NCI-H748 treated with DMSO at 0.1 percent for 48 hours (cell line): ENCODE results near the gene NCAM1.
A peak's percentile ranks its signal among the peaks of the same experiment; 100 is the strongest.
"Not testable (repeated sequence)": the region's sequence is repeated elsewhere in the genome, so short reads cannot be mapped to it uniquely, and the experiment has no call there.

ENCODE experiments used
- DNase-seq: peaks from one replicate; lab custom pipeline; 2025; lab: John Stamatoyannopoulos, UW

Gene NCAM1

DNA sequence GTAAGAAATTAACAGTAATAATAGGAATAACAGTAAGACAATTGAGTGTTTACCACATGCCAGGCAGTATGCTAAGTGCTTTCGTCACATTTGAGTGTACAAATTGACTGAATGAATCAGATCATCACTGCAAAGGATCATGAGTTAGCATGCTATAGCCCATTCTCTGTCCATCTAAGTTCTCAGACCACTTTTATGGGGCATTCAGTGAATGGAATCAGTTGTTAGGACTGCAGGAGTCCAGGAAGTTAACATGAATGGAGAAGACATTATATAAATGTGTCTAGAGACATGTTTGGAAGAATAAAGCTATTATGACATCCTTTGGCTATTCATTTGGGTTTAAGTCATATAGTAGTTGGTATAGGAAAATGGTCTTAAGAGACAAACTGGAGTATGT lies 59.9 kb downstream of the NCAM1 start:
- no peak for DNase-seq

DNA sequence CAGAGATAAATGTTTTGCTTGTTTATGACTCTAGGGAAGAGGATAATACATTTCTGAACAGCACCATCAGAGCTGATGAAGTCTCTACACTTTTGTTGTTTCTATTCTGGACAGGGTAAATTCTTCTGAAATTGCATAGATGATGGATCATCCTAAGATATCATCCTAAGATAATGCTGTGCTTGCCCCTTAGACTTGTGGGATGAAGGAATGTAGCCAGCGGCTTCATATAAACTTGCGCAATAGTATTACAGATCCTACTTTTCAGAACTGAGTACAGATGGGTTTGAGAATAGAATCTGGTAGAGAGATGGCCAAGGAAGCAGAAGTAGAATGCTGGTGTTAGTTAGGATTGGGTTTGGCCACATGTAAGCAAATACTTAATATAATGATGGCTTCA lies 61.0 kb downstream of the NCAM1 start:
- no peak for DNase-seq

DNA sequence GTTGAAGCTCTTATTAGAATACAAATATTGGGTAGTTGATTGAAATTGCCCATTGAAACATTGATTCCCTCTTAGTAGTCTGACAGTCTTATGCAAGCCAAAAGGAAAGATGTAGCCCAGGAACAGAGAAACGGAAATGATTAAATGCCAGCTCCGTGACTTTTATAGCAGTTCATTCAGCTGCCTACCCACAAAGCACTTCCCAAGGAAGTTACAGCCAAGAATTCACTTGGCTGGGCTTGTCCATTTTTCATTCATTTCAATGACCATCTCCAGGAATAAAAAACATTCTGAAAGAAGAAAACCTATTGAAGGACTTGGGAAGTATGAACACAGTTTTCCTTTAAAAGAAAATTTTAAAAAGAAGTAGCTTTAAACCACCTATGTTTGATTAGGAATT lies 62.0 kb downstream of the NCAM1 start:
- no peak for DNase-seq

DNA sequence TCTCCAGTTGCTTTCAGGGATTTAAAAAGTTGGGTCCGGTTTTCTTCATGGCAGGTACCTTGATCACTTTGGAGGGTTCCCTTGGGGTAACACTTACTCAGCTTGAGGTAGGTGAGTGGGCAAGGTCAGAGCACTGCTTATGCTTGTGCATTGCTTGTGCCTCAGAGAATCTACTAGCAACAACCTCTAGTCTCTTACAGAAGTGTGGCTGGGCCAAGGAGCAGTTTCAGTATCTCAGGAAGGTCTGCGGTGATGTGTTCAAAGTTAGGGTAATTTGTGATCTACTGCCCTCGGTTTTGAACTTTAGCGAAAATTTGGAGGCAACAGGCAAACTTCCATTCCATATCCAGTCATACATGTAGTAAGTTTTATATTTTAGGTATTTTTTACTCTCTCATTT lies 62.8 kb downstream of the NCAM1 start:
- no peak for DNase-seq

DNA sequence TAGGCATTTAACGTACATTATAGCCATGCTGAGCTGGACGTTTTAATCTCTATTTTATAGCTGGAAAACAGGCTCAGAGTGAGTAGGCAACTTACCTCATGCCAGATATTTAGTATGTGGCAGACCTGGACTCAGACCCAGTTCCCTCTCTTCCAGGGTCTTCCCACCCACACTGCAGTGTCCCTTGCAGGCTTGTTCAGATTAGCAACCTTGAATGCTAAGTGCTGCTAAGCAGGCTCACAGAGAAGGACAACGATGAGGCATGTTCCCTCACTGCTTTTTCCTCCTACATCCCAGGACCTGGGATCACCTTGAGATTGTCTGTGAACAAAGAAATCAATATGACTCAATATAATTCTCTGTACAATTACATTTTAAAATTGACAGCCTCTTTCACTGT lies 65.6 kb downstream of the NCAM1 start:
- DNase-seq = no peak

DNA sequence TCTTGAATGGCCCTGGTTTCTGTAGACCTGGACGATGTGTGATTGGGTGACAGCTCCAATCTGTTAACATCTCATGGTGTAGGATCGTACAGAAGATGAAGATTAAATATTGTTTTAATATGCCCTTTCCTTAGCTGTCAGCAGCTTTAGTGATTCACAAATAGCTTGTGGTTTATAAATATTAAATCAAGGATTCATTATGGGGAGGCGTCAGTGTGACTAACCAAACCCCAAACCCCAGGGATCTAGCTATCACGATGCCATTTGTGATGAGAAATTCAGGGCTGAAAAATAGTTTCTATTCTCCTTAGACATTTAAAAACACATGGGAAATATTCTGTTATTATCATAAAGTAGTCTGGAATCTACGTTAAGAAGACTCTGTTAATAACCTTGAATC lies 73.4 kb downstream of the NCAM1 start:
- DNase-seq = no peak

DNA sequence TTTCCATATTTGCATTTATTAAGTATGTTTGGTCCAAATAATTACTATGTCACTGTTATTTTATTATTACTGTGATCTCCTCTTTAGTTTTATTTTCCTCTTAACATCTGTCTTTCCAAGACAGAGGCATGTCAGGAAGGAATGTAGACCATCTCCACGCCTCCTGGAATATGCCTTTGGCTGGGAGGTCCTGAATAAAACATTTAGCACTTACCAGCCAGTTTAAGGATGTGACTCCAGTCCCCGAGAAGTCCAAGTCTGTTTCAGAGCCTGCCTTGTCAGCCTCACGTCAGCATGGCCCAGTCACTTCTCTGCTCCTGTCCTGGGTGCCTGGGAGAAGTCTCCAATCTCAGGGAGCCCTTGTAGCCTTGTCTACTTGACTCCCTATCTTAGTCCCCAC lies 74.5 kb downstream of the NCAM1 start:
- DNase-seq = no peak

DNA sequence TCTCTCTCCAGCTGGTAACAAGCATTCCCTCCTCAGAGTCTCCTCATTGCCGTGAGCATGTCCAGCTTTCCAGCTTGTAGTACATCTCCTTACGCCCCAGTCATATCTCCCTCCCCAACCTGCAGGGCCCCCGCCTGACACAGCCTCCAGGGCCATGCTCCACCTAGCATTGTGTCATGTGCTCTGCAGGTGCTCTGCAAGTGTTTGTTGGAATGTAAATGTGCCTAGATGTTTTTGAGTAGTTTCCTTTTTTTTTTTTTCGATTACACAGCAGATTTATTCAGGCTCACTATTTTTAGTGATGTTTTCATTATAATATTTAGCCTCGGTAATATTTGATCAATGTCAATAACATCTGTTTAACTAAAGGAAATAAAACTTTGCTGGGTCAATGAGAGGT lies 82.5 kb downstream of the NCAM1 start:
- DNase-seq = no peak

DNA sequence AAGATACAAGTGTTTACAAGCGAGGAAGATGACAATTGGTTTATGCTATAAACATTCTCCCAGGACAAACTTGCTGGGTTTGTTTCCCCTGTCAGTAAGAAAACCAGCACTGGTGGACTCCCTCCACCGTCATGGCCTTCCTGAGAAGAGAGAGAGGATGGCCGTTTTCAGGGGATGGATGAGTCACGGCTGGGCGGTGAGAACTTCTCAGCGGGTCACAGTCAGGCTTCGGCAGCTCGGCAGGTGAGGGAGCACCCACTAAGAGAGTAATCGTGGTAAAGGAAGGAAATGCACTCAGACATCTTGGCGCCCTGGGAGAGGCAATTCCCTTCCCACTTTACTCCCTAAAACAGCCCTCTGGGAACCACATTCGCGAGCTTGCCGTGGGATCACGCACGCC lies 83.9 kb downstream of the NCAM1 start:
- no peak for DNase-seq

DNA sequence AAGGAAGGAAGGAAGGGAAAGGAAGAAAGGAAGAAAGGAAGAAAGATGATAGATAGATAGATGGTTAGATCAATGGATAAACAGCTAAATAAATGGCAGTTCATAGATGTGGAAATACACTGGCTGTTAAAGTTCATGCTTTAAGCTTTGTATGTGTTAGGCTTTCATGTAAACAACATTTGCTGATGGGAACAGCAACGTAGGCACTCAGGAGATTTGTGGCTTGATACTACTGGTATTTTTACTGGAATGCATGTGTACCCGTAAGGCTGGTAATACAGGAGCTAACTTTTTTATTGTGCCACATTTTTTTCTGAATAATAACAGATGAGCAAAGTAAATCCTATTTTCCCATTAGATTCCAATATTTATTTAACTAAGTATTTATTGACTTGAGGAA lies 85.6 kb downstream of the NCAM1 start:
- no peak for DNase-seq

DNA sequence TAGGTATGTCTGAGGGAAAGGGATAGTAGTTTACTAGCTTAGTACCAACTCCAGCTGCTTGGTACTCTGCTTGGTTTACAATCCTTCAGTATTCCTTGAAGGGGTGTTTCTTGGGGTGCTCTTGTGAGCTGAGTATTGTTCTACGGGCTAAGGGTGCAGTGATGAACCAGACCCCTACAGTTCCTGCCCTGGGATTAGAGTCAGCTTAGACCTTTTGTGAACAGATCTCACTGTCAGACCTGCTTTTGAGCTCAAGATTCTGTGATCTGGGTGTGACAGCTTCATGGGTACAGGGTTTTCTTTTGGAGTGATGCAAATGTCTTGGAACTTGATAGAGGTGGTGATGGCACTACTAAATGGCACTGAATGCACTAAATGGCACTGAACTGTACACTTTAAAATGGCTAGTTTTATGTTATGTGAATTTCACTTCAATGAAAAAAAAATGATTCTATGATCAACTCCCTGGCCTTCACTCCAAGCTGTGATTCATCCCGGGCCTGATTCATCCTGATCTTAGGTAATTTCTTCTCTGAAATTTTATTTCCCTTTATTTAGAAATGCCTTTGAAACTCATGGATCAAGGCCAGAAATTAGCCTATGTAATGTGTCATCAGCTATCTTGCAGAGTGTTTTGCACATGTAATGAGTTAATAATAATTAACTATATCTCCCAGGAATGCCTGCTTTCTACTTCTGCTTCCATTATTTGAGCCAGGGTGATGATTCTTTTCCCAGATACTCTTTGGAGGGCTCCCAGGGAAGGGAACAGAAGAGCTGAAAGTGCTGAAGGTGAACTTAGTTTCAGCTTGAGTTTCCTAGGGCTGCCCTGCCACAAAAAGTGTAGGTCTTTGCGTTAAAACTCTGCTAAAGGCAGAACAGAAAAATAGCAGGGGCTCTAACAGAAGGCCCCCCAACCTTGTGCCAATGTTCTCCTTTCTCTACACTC lies 87.9 kb downstream of the NCAM1 start:
- no peak for DNase-seq

DNA sequence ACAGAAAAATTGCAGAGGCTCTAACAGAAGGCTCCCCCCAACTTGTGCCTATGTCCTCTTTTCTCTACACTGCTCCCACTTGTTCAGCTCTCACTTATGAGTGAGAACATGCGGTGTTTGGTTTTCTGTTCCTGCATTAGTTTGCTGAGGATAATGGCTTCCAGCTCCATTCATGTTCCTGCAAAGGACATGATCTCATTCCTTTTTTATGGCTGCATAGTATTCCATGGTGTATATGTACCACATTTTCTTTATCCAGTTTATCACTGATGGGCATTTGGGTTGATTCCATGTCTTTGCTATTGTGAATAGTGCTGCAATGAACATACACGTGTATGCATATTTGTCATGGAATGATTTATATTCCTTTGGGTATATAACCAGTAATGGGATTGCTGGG lies 91.8 kb downstream of the NCAM1 start:
- DNase-seq = not testable (repeated sequence)

DNA sequence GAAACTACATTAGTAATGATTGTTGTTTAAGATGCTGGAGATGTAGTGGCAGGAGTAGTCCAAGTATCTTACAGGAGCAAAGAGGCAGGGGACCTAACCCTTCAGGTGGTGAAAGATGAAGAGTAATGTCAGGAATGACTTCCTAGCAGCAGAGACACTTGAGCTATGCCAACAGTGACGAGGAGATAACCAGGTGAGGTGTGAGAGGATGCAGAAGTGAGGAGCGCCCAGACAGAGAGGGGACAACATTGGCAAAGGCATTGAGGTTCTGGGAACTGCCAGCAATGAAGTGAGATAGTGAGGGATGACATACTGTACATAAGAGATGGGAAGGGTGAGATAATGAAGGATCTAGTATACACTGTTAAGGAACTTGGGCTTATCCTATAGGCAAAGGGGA lies 95.8 kb downstream of the NCAM1 start:
- no peak for DNase-seq

DNA sequence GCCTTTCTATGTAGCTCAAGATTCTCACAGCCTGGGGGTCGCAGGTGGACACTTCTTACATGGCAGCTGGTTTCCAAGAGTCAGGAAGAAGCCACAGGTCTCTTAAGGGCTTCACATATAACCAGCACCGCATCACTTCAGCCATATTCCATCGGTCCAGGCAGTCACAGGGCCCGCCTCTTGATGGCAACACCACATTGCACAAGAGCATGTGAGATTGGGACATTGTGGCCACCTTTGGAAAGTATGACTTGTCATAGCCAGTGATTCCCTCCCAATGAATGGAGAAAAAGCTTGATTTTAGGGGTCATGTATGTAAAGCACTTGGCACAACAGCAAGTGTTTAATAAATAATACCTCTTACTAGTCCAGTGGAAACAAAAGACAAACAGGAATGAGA lies 98.3 kb downstream of the NCAM1 start:
- DNase-seq = no peak

DNA sequence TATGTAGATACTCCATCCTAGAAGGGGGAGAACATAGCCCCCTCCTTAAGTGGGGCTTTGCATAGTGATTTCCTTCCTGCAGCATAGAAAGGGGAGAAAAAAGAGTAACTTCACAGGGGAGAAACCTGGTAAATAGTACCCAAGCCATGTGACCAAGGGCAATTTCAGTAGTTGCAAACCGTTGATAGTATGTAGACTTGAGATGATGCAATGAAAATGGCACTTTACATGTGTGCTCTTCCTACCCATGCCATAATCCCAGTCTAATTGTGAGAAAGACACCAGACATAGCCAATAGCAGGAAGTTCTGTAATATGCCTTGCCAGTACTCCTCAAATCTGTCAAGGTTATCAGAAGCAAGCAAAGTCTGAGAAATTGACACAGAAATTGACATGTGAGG lies 104.1 kb downstream of the NCAM1 start:
- DNase-seq = no peak

DNA sequence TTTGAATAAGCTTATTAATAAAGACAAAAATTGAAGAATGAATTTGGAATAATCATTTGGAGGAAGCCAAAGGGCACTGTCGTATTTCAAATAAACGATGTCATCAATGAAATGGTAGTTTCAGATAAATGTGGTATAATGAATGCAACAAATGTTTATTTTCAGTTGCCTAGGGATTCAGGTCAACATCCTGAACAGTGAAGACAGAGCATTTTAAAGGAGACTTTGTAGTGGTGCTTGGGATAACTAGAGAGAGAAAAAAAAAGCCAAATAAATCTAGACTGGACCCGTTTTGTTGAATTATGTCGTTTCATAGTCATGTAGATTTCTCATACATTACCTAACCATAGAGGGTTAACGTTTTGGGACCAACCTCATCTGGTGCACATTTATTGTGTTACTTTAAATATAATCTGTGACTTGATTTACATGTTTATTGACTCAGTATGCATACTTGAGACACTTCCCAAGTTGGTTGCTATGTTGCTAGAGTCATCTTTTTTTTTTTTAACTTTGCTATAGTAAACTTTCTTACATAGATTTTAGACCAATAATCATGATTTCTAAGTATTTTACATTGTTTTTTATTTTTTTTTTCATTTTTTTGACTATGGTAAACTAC lies 111.1 kb downstream of the NCAM1 start:
- DNase-seq = no peak

DNA sequence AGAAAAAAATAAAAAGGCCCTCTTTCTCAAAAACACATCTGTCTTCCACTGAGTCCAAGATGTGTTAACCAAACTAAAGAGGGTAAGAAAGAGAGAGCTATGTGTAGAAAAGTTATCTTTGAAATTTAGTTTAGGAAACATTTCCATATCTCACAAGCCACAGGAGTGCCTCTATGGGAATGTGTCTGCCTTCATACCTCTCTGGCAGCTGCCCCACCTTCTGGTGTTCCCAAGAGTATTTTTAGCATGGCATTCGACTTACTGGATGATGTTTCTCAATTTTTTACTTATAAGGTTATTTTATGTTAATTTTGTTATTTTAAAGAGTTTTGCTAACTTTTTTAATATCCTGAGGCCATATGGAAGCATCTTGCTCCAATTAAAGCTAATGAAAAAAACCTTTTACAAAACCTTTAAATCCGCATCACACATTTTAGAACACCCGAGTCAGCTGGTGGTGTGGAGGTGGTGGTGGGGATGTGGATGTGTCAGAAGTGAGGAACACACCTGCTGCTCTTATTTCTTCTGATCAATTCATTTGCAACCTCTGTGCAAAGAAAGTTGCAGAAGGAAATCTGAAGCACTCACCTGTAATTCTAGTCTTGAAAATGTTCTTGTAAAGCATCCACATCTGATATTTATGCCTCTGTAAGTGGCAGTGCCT lies 112.2 kb downstream of the NCAM1 start:
- DNase-seq = no peak

DNA sequence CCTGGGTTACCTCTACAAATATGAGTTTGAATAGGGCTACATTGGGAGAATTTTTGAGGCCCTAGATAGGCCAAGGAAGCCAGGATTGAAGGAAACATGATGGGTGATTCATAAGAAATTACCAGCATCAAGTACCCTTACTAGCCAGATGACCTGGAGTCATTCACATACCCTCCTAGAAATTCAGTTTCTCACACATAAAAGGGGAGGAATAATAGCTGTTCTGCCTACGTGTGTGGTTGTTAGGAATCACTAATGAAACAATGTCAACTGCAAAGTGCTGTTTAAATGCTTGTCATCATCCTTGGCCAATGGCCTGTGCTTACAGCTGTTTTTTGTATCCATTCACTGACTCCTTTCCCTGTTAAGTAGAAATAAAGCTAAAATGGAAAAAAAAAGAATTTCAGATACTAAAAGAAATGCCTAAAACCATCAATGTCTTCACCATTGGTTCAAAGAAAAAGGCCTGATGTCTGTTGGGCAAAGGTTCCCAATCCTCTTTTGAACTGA lies 114.4 kb downstream of the NCAM1 start:
- no peak for DNase-seq

DNA sequence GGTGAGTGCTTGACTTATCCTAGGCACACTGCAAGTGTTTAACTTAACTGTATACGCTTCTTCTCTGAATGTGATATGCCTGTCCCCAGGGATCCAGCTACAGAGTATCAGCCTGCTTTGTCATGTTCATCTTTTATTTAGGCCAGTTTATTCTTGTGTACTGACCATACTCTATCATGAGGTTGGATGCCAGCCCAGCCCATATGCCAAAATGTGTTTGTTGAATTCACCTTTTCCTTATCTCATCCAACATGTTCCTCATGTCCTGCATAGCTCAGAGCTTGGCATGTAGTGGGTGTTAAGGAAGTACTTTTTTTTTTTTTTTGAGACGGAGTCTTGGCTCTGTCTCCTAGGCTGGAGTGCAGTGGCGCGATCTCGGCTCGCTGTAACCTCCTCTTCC lies 116.2 kb downstream of the NCAM1 start:
- DNase-seq = no peak

DNA sequence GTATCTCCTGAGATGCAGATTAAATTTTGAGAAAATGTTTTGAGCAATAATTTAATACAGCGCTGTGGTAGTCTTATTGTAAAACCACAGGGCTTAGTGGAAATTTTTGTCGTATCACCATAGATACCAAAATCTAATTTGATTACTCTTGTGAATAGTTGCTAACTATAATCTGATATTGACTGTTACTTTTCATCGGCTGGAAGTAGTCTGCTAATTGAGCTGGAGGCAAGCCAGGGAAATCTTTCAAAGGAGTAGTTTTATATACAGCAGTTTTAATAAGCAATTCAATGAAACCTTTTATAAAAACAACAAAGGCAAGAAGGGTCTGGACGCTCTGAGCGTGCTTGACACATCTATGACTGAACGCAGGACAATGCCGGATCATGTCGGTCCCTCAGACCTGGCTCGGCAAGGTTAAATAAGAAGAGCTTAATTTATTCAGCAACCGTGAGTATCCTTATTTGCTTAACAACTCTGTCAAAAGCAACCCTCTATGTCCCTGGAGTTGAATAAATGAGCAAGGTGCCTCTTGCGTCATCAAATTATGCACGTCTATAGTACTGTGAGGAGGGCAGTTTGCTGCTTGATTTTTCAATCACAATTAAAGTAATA lies 121.2 kb downstream of the NCAM1 start:
- peak; percentile 77 for DNase-seq

DNA sequence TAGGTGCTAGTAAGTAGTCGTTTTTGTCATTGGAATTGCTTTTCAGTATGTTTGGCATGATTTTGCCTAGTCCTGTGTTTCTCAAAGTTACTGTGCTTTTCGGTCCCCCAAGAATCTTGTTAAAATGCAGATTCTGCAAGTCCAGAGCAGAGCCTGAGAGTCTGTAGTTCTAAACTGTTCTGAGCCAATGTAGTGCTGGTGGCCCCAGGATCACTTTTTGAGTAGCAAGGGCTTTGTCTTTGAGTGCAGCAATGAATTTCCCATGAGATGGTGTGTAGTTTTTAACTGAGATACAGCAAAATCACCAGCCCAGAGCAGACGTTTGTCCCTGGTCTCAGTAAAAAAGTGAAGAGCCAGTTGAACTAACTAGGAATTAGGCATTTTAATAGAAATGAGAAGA lies 122.4 kb downstream of the NCAM1 start:
- no peak for DNase-seq

DNA sequence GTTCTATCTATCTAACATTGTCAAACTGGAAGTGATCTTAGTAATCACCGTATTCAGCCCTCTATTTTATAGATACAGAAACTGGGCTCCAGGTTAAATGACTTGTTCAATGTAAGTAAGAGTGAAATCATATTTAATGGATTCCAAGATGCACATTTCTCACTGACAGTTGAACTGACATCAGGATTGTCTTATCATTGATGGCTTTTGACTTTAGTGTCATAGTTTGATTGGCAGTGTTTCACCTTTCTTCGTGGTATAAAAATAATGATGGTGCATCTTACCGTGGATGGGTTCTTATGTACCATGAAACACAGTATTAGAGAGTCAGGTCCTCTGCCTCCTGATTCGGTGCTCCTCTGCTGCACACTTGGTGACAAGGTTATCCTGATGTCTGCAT lies 123.1 kb downstream of the NCAM1 start:
- no peak for DNase-seq

DNA sequence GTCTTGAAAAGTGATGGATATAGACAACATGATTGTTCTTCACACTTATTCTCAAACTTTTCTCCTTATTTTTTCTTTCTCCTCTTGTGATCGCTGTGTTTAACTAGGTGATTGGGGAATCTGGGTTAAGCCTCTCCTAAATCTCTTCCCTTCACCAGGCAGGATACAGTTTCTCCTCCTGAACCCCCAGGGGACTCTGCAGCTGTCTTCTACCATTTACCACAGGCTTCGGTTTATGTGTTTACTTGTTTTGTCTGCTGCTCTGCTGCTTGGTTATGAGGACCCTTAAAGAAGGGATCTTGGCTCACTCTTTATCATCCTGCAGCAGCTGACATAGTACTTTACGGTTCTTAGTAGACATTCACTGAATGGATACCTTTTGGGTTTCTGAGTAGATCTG lies 124.2 kb downstream of the NCAM1 start:
- no peak for DNase-seq
